HepG2 (cell line): ENCODE results near the gene CROT. TPM values are rescaled to one million over a fixed set of nuclear protein-coding genes. Genes with fewer than 3 reads are reported as not detected.

Source experiments
- EEA1 ChIP-seq: sonication (generic); formaldehyde crosslinking; IDR thresholded peaks from 2 replicates; pipeline ENCODE4 v1.5.1; 2020; ENCODE audit warnings: mild to moderate bottlenecking, missing genetic modification reagents, borderline replicate concordance
- HDAC2 ChIP-seq: sonication (generic); formaldehyde crosslinking; IDR thresholded peaks from 2 replicates; pipeline ENCODE4 v1.4.0; 2020; ENCODE audit warnings: missing genetic modification reagents
- IRX3 ChIP-seq: sonication (generic); formaldehyde crosslinking; IDR thresholded peaks from 2 replicates; pipeline ENCODE4 v1.8.1; 2023; ENCODE audit warnings: mild to moderate bottlenecking, low read depth, missing genetic modification reagents, borderline replicate concordance
- PTBP1 ChIP-seq: fragments of 200-400 bp; formaldehyde crosslinking; IDR thresholded peaks from 2 replicates; pipeline ENCODE4 v1.6.1; 2018; ENCODE audit warnings: low read length, low read depth; ENCODE audit not compliant: poor library complexity, severe bottlenecking
- SMAD9 ChIP-seq: sonication (generic); formaldehyde crosslinking; IDR thresholded peaks from 2 replicates; pipeline ENCODE4 v1.5.1; 2020; ENCODE audit warnings: mild to moderate bottlenecking, missing genetic modification reagents
- TCF12 ChIP-seq, 2 experiments: fragments of 450-650 bp in 1 of 2; sonication (generic) in 1 of 2; formaldehyde crosslinking in 1 of 2; IDR thresholded peaks; 2 replicates each; pipeline versions ENCODE4 v1.6.1 to v1.8.0; 2017 to 2022; ENCODE audit warnings: antibody characterized with exemption in 1 of 2, mild to moderate bottlenecking in 1 of 2, missing genetic modification reagents in 1 of 2, moderate library complexity in 1 of 2
- ZKSCAN8 ChIP-seq: IDR thresholded peaks from 2 replicates; pipeline ENCODE4 v1.6.1; 2016; ENCODE audit warnings: borderline replicate concordance, missing genetic modification reagents, missing compliant biosample characterization
- ZNF670 ChIP-seq: sonication (generic); formaldehyde crosslinking; IDR thresholded peaks from 2 replicates; pipeline ENCODE4 v1.8.0; 2022; ENCODE audit warnings: mild to moderate bottlenecking, missing genetic modification reagents, borderline replicate concordance
- ZSCAN29 ChIP-seq: sonication (generic); formaldehyde crosslinking; conservative IDR thresholded peaks from 2 replicates; pipeline ENCODE4 v1.4.0; 2020; ENCODE audit warnings: mild to moderate bottlenecking, missing genetic modification reagents
- polyA plus RNA-seq, 8 experiments: library from polyadenylated mRNA; depleted of rRNA in 3 of 8; stranded (reverse) in 7 of 8; unstranded in 1 of 8; fragments of >200 nt; fragmentation: Illumina TruSeq in 4 of 8; extraction: Trizol in 4 of 8; gene quantifications; 2 replicates each; pipeline versions ENCODE4 v1.2.1 to v1.2.3, GENCODE V29; 2011 to 2016; ENCODE audit warnings: low read depth in 4 of 8, missing spikeins in 1 of 8, mixed read lengths in 1 of 8; ENCODE audit not compliant: insufficient read depth in 1 of 8
- total RNA-seq, 5 experiments: library from RNA; depleted of rRNA; stranded (reverse); fragments of >200 nt; fragmentation: Illumina TruSeq; extraction: Trizol; gene quantifications; 2 replicates each; pipeline ENCODE4 v1.2.3, GENCODE V29; 2016; ENCODE audit warnings: low read depth in 1 of 5
- TF ChIP-seq, protein P1 (sequence below): IDR thresholded peaks from 2 replicates; pipeline ENCODE4 v1.6.1; 2016; ENCODE audit warnings: missing compliant biosample characterization, missing genetic modification reagents, borderline replicate concordance
- TF ChIP-seq, protein P2 (sequence below): sonication (generic); formaldehyde crosslinking; IDR thresholded peaks from 2 replicates; pipeline ENCODE4 v1.4.0; 2020; ENCODE audit warnings: missing genetic modification reagents
- TF ChIP-seq, protein P3 (sequence below): sonication (generic); formaldehyde crosslinking; IDR thresholded peaks from 2 replicates; pipeline ENCODE4 v1.4.0; 2020; ENCODE audit warnings: low read depth, mild to moderate bottlenecking, missing genetic modification reagents
- TF ChIP-seq, protein P4 (sequence below): sonication (generic); formaldehyde crosslinking; IDR thresholded peaks from 2 replicates; pipeline ENCODE4 v1.5.0; 2020; ENCODE audit warnings: mild to moderate bottlenecking, missing genetic modification reagents
- TF ChIP-seq, protein P5 (sequence below): sonication (generic); formaldehyde crosslinking; IDR thresholded peaks from 2 replicates; pipeline ENCODE4 v1.4.0; 2020; ENCODE audit warnings: mild to moderate bottlenecking, low read depth, missing genetic modification reagents
- TF ChIP-seq, protein P6 (sequence below), 2 experiments: sonication (generic) in 1 of 2; formaldehyde crosslinking in 1 of 2; IDR thresholded peaks; 2 replicates each; pipeline versions ENCODE4 v1.4.0 to v1.6.1; 2016 to 2020; ENCODE audit warnings: borderline replicate concordance in 1 of 2, low read depth in 1 of 2, mild to moderate bottlenecking in 1 of 2, missing genetic modification reagents in 1 of 2

The CROT gene
- total and polyA plus RNA-seq, 2 of the 13 experiments (the other 11 are each of a cell fraction or from before 2014, with no cell fraction given): 5.0 to 13.7 TPM

DNA sequence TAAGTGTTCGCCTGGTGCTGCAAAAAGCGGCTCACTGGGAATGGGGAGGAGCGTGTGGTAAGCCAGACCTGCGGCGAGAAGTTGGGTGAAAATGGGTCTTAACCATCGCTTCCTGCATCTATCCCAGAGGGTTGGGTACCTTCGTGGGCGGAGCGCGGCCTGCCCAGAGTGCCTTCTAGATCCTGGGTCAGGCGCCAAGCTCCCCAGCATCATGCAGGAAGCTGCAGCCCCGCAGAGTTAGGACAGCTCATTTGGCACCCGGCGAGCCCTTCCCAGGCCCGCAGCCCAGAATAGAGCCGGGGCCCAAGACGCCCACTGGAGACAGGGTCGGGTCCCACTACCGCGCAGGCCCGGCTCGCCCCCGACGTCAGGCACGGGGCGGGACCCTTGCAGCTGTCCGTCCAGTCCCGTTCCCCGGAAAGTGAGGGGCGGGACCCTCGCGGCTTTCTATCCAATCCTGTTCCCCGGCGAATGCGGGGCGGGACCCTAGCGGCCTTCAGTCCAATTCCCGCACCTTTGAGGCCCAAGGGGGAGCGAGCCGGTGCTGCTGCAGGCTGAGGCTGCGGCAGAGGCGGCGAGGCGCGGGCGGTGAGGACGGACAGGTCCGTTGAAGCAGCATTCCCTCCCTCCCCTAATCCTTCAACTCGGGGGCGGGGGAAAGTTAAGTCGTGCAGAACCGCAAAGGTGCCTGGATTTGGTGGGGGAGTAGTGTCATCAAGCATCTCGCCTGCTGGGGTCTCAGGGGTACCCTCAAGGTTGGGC is at the start of gene CROT (continued):
- TF ChIP-seq, protein P1, sequence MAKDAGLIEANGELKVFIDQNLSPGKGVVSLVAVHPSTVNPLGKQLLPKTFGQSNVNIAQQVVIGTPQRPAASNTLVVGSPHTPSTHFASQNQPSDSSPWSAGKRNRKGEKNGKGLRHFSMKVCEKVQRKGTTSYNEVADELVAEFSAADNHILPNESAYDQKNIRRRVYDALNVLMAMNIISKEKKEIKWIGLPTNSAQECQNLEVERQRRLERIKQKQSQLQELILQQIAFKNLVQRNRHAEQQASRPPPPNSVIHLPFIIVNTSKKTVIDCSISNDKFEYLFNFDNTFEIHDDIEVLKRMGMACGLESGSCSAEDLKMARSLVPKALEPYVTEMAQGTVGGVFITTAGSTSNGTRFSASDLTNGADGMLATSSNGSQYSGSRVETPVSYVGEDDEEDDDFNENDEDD (CRISPR knock-in tag): peak; percentile 55; the same call in 1 of the 2 replicates
- TF ChIP-seq PTBP1 (no peak), ZKSCAN8 (CRISPR knock-in tag) (peak; percentile 38; the same call in 1 of the 2 replicates), ZNF670 (CRISPR knock-in tag) (no peak), IRX3 (no peak), EEA1 (no peak), TCF12 (IDR thresholded peaks at IDR 0.05) (no peak), TCF12 (CRISPR knock-in tag; IDR thresholded peaks at IDR 0.05) (peak; percentile 44; the same call in 1 of the 2 replicates), SMAD9 (CRISPR knock-in tag) (0 out of 2 replicates have a peak, but pooled peaks have one; percentile 17), ZSCAN29 (no peak), HDAC2 (peak; percentile 49; the same call in 1 of the 2 replicates)
- TF ChIP-seq, protein P2, sequence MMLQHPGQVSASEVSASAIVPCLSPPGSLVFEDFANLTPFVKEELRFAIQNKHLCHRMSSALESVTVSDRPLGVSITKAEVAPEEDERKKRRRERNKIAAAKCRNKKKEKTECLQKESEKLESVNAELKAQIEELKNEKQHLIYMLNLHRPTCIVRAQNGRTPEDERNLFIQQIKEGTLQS (CRISPR knock-in tag): peak; percentile 10; the same call in 1 of the 2 replicates
- TF ChIP-seq, protein P3, sequence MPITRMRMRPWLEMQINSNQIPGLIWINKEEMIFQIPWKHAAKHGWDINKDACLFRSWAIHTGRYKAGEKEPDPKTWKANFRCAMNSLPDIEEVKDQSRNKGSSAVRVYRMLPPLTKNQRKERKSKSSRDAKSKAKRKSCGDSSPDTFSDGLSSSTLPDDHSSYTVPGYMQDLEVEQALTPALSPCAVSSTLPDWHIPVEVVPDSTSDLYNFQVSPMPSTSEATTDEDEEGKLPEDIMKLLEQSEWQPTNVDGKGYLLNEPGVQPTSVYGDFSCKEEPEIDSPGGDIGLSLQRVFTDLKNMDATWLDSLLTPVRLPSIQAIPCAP (CRISPR knock-in tag): no peak
- TF ChIP-seq, protein P4, sequence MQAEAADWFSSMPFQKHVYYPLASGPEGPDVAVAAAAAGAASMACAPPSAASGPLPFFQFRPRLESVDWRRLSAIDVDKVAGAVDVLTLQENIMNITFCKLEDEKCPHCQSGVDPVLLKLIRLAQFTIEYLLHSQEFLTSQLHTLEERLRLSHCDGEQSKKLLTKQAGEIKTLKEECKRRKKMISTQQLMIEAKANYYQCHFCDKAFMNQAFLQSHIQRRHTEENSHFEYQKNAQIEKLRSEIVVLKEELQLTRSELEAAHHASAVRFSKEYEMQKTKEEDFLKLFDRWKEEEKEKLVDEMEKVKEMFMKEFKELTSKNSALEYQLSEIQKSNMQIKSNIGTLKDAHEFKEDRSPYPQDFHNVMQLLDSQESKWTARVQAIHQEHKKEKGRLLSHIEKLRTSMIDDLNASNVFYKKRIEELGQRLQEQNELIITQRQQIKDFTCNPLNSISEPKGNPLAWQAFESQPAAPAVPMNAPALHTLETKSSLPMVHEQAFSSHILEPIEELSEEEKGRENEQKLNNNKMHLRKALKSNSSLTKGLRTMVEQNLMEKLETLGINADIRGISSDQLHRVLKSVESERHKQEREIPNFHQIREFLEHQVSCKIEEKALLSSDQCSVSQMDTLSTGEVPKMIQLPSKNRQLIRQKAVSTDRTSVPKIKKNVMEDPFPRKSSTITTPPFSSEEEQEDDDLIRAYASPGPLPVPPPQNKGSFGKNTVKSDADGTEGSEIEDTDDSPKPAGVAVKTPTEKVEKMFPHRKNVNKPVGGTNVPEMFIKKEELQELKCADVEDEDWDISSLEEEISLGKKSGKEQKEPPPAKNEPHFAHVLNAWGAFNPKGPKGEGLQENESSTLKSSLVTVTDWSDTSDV: peak; percentile 85
- TF ChIP-seq, protein P5, sequence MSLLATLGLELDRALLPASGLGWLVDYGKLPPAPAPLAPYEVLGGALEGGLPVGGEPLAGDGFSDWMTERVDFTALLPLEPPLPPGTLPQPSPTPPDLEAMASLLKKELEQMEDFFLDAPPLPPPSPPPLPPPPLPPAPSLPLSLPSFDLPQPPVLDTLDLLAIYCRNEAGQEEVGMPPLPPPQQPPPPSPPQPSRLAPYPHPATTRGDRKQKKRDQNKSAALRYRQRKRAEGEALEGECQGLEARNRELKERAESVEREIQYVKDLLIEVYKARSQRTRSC: no peak
- TF ChIP-seq, protein P6, sequence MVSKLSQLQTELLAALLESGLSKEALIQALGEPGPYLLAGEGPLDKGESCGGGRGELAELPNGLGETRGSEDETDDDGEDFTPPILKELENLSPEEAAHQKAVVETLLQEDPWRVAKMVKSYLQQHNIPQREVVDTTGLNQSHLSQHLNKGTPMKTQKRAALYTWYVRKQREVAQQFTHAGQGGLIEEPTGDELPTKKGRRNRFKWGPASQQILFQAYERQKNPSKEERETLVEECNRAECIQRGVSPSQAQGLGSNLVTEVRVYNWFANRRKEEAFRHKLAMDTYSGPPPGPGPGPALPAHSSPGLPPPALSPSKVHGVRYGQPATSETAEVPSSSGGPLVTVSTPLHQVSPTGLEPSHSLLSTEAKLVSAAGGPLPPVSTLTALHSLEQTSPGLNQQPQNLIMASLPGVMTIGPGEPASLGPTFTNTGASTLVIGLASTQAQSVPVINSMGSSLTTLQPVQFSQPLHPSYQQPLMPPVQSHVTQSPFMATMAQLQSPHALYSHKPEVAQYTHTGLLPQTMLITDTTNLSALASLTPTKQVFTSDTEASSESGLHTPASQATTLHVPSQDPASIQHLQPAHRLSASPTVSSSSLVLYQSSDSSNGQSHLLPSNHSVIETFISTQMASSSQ (IDR thresholded peaks at IDR 0.05; ENCODE audit: low read depth): no peak
- TF ChIP-seq, protein P6 (CRISPR knock-in tag; IDR thresholded peaks at IDR 0.05; ENCODE audit: borderline replicate concordance): 0 out of 2 replicates have a peak, but pooled peaks have one; percentile 20
